ENCODE data around the gene ASCL1.

Gene ASCL1

DNA sequence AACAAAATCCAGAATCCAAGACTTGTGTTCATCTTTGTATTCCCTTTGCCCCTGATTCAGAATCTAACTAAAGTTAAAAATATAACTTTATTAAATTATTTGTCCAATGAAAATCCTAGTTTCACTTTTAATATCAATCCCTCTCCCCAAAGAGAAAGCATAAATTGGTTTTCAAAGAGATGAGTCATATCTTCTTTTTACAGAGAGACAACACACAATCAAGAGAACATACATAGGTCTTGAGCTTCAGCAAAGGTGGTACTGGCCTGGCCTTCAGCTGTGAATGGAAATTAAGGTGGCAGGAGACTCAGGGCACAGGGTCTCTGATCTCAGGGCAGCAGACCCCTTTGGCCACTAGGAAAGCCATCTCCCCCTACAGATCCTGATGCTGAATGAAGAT is 4.3 kb upstream of the ASCL1 start:
- H3K36me3 ChIP-seq, result no peaks in the 10 kb centered on the region
- no peaks in the 10 kb centered on the region for H3K9me3 ChIP-seq
- H3K27ac ChIP-seq, result no peak overlapping the region
- intact Hi-C loops (cut with DNase I; ENCODE audit: low total_unique reads), result loop anchor here (10.0 kb wide), 1 partner anchor 592 kb away; no protein-coding TSS in a partner anchor
- peaks cover 0 to 30% (median 14%) of the 10 kb centered on the region in 4 donors for H3K4me1 ChIP-seq
- DNase-seq, result no peak
- H3K4me3 ChIP-seq, result no peak overlapping the region
- TF ChIP-seq, protein P1, sequence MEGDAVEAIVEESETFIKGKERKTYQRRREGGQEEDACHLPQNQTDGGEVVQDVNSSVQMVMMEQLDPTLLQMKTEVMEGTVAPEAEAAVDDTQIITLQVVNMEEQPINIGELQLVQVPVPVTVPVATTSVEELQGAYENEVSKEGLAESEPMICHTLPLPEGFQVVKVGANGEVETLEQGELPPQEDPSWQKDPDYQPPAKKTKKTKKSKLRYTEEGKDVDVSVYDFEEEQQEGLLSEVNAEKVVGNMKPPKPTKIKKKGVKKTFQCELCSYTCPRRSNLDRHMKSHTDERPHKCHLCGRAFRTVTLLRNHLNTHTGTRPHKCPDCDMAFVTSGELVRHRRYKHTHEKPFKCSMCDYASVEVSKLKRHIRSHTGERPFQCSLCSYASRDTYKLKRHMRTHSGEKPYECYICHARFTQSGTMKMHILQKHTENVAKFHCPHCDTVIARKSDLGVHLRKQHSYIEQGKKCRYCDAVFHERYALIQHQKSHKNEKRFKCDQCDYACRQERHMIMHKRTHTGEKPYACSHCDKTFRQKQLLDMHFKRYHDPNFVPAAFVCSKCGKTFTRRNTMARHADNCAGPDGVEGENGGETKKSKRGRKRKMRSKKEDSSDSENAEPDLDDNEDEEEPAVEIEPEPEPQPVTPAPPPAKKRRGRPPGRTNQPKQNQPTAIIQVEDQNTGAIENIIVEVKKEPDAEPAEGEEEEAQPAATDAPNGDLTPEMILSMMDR (IDR thresholded peaks at IDR 0.05), result no peak
- peaks cover 0 to 69% of the 10 kb centered on the region in 2 donors for H3K27me3 ChIP-seq

DNA sequence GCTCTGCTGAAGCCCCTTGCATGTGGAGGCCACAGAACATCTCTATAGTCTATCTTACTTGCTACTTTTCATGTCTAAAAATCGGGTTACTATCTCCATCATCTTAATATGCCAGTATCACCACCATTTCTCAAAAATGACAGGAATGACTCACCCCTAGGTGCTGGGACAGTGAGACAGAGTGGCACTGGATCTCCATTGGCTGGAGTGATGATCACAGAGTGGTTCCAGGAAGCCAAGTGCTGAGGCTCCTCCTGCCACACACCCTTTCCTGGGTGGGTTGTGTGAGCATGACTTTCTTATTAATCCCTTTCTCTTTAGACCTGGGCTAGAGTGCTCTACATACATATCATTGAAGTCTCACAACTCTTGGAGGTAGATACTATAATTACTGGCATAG is 3.3 kb upstream of the ASCL1 start:
- H3K36me3 ChIP-seq, result no peaks in the 10 kb centered on the region
- intact Hi-C loops (cut with DNase I; ENCODE audit: low total_unique reads), result loop anchor here (10.0 kb wide), 1 partner anchor 591 kb away; no protein-coding TSS in a partner anchor
- no peaks in the 10 kb centered on the region for H3K9me3 ChIP-seq
- H3K4me3 ChIP-seq, result no peak overlapping the region
- H3K4me1 ChIP-seq, result peaks cover 0 to 39% (median 21%) of the 10 kb centered on the region in 4 donors
- peaks cover 0 to 74% of the 10 kb centered on the region in 2 donors for H3K27me3 ChIP-seq
- TF ChIP-seq, protein P1 (IDR thresholded peaks at IDR 0.05), result no peak
- no peak overlapping the region for H3K27ac ChIP-seq
- DNase-seq, result no peak

DNA sequence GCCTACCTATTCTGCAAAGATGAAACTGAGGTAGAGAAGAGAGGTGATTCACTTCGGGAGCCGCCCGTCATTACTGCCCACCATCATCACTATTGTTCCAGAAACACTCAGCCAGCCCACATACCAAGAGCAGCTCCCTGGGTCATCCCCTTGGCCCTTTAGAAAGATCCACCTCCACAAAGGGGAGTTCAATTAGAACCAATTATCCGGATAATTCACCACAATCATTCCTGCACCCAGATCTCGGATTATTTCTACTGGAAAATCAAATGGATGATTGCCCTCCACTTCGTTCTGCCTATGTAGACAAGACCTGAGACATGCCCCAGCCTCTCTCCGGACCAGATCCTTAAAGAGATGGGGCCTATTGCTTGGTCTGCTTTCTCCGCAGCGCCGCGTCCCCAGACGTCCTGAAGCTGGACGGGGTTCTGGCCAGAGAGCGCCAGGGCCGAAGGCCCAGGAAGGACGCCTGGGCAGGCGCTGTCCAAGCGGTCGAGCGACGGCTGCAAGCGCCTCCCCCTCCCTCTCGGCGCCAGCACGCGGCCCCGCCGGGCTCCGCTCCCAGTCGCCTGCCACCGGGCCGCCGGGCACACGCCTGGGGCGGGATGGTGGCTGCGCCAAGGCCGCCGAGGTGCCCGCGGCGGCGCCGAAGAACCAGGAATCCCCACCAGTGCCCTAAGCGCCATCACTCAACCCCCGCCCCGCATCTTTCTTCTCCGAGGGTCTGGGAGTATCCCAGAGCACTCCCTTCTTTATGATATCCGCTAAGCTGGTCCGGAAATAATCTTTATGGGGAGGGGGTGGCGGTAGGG is 1.3 kb upstream of the ASCL1 start:
- Histone ChIP-seq H3K27ac (no peak overlapping the region), H3K27me3 (peaks cover 0 to 81% of the 10 kb centered on the region in 2 donors), H3K4me1 (peaks cover 0 to 31% (median 21%) of the 10 kb centered on the region in 4 donors), H3K4me3 (no peak overlapping the region), H3K36me3 (no peaks in the 10 kb centered on the region), H3K9me3 (no peaks in the 10 kb centered on the region)
- intact Hi-C loops (cut with DNase I; ENCODE audit: low total_unique reads), result loop anchor here (10.0 kb wide), 1 partner anchor 589 kb away; no protein-coding TSS in a partner anchor
- TF ChIP-seq, protein P1 (IDR thresholded peaks at IDR 0.05), result no peak
- DNase-seq, result no peak

DNA sequence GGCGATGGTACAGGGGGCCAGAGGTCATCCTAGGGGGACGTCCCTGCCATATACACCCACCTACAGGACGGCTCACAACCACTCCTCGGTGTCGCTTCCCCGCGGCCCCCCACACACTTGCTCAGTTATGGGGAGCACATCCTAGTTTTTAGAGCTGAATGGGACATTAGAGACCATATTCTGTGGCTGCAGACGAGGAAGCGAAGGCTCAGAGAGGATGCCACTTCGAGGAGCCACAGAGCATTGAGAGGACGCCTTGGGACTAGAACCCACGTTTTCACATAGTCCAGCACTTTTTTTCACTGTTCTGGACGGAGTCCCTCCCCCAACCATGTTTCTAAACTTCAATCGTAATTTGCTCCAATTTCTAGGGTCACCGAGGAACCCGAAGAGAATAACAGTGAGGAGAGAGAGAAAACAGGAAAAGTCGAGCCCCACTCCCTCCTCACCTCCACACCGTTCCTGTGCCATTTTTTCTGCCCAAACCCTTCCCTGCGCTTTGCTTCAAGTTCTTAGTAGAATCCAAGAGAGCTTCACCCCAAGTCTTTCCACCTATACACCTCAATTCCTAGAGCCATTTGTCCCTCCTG is 641 bp upstream of the ASCL1 start:
- no peak overlapping the region for H3K27ac ChIP-seq
- no peak for DNase-seq
- H3K4me3 ChIP-seq, result no peak overlapping the region
- TF ChIP-seq, protein P1 (IDR thresholded peaks at IDR 0.05), result no peak
- H3K4me1 ChIP-seq, result peaks cover 0 to 31% (median 21%) of the 10 kb centered on the region in 4 donors
- H3K36me3 ChIP-seq, result no peaks in the 10 kb centered on the region
- no peaks in the 10 kb centered on the region for H3K9me3 ChIP-seq
- peaks cover 0 to 81% of the 10 kb centered on the region in 2 donors for H3K27me3 ChIP-seq
- intact Hi-C loops (cut with DNase I; ENCODE audit: low total_unique reads), result loop anchor here (10.0 kb wide), 1 partner anchor 588 kb away; no protein-coding TSS in a partner anchor

DNA sequence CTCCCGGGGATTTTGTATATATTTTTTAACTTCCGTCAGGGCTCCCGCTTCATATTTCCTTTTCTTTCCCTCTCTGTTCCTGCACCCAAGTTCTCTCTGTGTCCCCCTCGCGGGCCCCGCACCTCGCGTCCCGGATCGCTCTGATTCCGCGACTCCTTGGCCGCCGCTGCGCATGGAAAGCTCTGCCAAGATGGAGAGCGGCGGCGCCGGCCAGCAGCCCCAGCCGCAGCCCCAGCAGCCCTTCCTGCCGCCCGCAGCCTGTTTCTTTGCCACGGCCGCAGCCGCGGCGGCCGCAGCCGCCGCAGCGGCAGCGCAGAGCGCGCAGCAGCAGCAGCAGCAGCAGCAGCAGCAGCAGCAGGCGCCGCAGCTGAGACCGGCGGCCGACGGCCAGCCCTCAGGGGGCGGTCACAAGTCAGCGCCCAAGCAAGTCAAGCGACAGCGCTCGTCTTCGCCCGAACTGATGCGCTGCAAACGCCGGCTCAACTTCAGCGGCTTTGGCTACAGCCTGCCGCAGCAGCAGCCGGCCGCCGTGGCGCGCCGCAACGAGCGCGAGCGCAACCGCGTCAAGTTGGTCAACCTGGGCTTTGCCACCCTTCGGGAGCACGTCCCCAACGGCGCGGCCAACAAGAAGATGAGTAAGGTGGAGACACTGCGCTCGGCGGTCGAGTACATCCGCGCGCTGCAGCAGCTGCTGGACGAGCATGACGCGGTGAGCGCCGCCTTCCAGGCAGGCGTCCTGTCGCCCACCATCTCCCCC is 777 bp downstream of the ASCL1 start:
- intact Hi-C loops (cut with DNase I; ENCODE audit: low total_unique reads), result loop anchor here (10.0 kb wide), 1 partner anchor 587 kb away; no protein-coding TSS in a partner anchor
- Histone ChIP-seq H3K27ac (no peak overlapping the region), H3K36me3 (no peaks in the 10 kb centered on the region), H3K4me3 (peak overlapping the region; percentile 39 to 48), H3K27me3 (peaks cover 0 to 91% of the 10 kb centered on the region in 2 donors), H3K9me3 (peaks cover 0 to 3% (median 0%) of the 10 kb centered on the region in 3 donors), H3K4me1 (peaks cover 0 to 34% (median 23%) of the 10 kb centered on the region in 4 donors)
- TF ChIP-seq, protein P1 (IDR thresholded peaks at IDR 0.05), result no peak
- DNase-seq, result no peak

All from tibial artery (tissue), 4 donors.